CD4-positive, CD25-positive, alpha-beta regulatory T cell (primary cell): Measurements from ENCODE around the gene ACCS. TPM values are rescaled to one million over a fixed set of nuclear protein-coding genes. Genes with fewer than 3 reads are reported as not detected.

Experiments
- ATAC-seq, 2 donors: fragments of 150-1000 bp; cut with Tn5 transposase; one replicate each; pipeline ENCODE4 v1.10.0; 2021; ENCODE audit warnings: low read depth in 2 of 2, moderate number of reproducible peaks in 2 of 2, moderate library complexity in 1 of 2
- DNase-seq, 3 donors: peaks; one replicate each; pipeline versions ENCODE4 v3.0.0 to v3.0.0-alpha.2; 2012 to 2022; ENCODE audit warnings: mixed read lengths in 1 of 3
- H3K27ac ChIP-seq: one replicate; pipeline ENCODE4 v1.7.0; 2013; ENCODE audit warnings: mild to moderate bottlenecking, low read length; ENCODE audit not compliant: insufficient read depth, poor library complexity, severe bottlenecking
- H3K27me3 ChIP-seq: one replicate; pipeline ENCODE4 v1.7.0; 2013; ENCODE audit warnings: low read length; ENCODE audit not compliant: control insufficient read depth, insufficient read depth
- H3K36me3 ChIP-seq: one replicate; pipeline ENCODE4 v1.7.0; 2013; ENCODE audit warnings: mild to moderate bottlenecking, low read length, moderate library complexity; ENCODE audit not compliant: control insufficient read depth, insufficient read depth
- H3K4me1 ChIP-seq: 2 replicates; pipeline ENCODE4 v1.7.0; 2013; ENCODE audit warnings: mild to moderate bottlenecking, low read length; ENCODE audit not compliant: insufficient read depth, control insufficient read depth, poor library complexity, severe bottlenecking
- H3K4me3 ChIP-seq: one replicate; pipeline ENCODE4 v1.7.0; 2013; ENCODE audit warnings: low read depth, mild to moderate bottlenecking, low read length, moderate library complexity
- H3K9me3 ChIP-seq, 2 experiments: 1 replicate in 1 of 2; 2 replicates in 1 of 2; pipeline ENCODE4 v1.7.0; 2013; ENCODE audit warnings: low read length in 2 of 2, mild to moderate bottlenecking in 1 of 2, moderate library complexity in 1 of 2; ENCODE audit not compliant: control insufficient read depth in 2 of 2
- H3K27ac Mint-ChIP-seq, 3 donors: one replicate each; pipeline ENCODE4 v1.8.0; 2020 to 2022; ENCODE audit warnings: mild to moderate bottlenecking in 3 of 3, mixed read lengths in 3 of 3, moderate library complexity in 2 of 3
- H3K27me3 Mint-ChIP-seq: one replicate; pipeline ENCODE4 v1.8.0; 2022; ENCODE audit warnings: mild to moderate bottlenecking, mixed read lengths
- H3K36me3 Mint-ChIP-seq: one replicate; pipeline ENCODE4 v1.8.0; 2020; ENCODE audit warnings: mixed read lengths
- H3K4me1 Mint-ChIP-seq, 4 donors: one replicate each; pipeline ENCODE4 v1.8.0; 2020 to 2022; ENCODE audit warnings: mixed read lengths in 4 of 4, mild to moderate bottlenecking in 1 of 4
- H3K4me3 Mint-ChIP-seq, 4 donors: one replicate each; pipeline ENCODE4 v1.8.0; 2020 to 2022; ENCODE audit warnings: mild to moderate bottlenecking in 4 of 4, mixed read lengths in 4 of 4, moderate library complexity in 3 of 4
- H3K9me3 Mint-ChIP-seq, 7 donors: one replicate each; pipeline ENCODE4 v1.8.0; 2020 to 2022; ENCODE audit warnings: mixed read lengths in 7 of 7, mild to moderate bottlenecking in 3 of 7, moderate library complexity in 2 of 7
- polyA plus RNA-seq, 4 donors: library from polyadenylated mRNA; unstranded; fragments of 300-500 nt; fragmentation: Illumina TruSeq; gene quantifications; one replicate each; pipeline ENCODE4 v1.2.3, GENCODE V29; 2021
- total RNA-seq: library from RNA; stranded (reverse); gene quantifications from one replicate; pipeline ENCODE4 v1.2.3, GENCODE V29; 2022

The ACCS gene
- total and polyA plus RNA-seq, 5 donors from 2014 or later = 1.3 to 77.9 (median 1.8) TPM

GRCh38 chr11:44083906-44084305 lies 17.8 kb downstream of the ACCS start:
- no peak overlapping the region for H3K27ac ChIP-seq
- H3K27me3 ChIP-seq = no peaks in the 10 kb centered on the region
- Mint-ChIP-seq H3K9me3 (peaks cover 0 to 5% (median 0%) of the 10 kb centered on the region in 7 donors), H3K4me1 (peaks cover 0 to 3% (median under 1%) of the 10 kb centered on the region in 4 donors), H3K27ac (peak overlapping the region in 1 of 3 donors; percentile 39), H3K36me3 (peaks cover 46% of the 10 kb centered on the region), H3K4me3 (no peak overlapping the region), H3K27me3 (no peaks in the 10 kb centered on the region)
- DNase-seq (no peak), ATAC-seq (no peak)
- H3K36me3 ChIP-seq = peaks cover 17% of the 10 kb centered on the region
- H3K4me1 ChIP-seq = no peaks in the 10 kb centered on the region
- H3K9me3 ChIP-seq = no peaks in the 10 kb centered on the region
- H3K4me3 ChIP-seq = no peak overlapping the region

GRCh38 chr11:44085330-44085729 lies 19.3 kb downstream of the ACCS start:
- no peak overlapping the region for H3K27ac ChIP-seq
- DNase-seq = no peak

GRCh38 chr11:44088377-44088776 lies 22.3 kb downstream of the ACCS start:
- DNase-seq (no peak), ATAC-seq (no peak)
- Mint-ChIP-seq H3K9me3 (peaks cover 0 to 5% (median 0%) of the 10 kb centered on the region in 7 donors), H3K4me1 (peaks cover 0 to 10% (median under 1%) of the 10 kb centered on the region in 4 donors), H3K36me3 (peaks cover 18% of the 10 kb centered on the region), H3K27ac (no peak overlapping the region), H3K27me3 (peaks cover 9% of the 10 kb centered on the region), H3K4me3 (no peak overlapping the region)
- Histone ChIP-seq H3K9me3 (no peaks in the 10 kb centered on the region), H3K4me1 (no peaks in the 10 kb centered on the region), H3K27me3 (no peaks in the 10 kb centered on the region), H3K27ac (no peak overlapping the region), H3K4me3 (no peak overlapping the region), H3K36me3 (peaks cover 3% of the 10 kb centered on the region)

More at GRCh38 chr11:44085330-44085729, 19.3 kb downstream of the ACCS start:
- no peak for ATAC-seq
- Mint-ChIP-seq H3K4me3 (no peak overlapping the region), H3K9me3 (peaks cover 0 to 5% (median 0%) of the 10 kb centered on the region in 7 donors), H3K27ac (no peak overlapping the region), H3K36me3 (peaks cover 34% of the 10 kb centered on the region), H3K27me3 (no peaks in the 10 kb centered on the region), H3K4me1 (peaks cover 0 to 10% (median under 1%) of the 10 kb centered on the region in 4 donors)
- Histone ChIP-seq H3K4me3 (no peak overlapping the region), H3K27me3 (no peaks in the 10 kb centered on the region), H3K36me3 (peaks cover 17% of the 10 kb centered on the region), H3K9me3 (no peaks in the 10 kb centered on the region), H3K4me1 (no peaks in the 10 kb centered on the region)

GRCh38 chr11:44088871-44089270 lies 22.8 kb downstream of the ACCS start:
- Histone ChIP-seq H3K27ac (no peak overlapping the region), H3K36me3 (no peaks in the 10 kb centered on the region), H3K4me3 (no peak overlapping the region), H3K4me1 (no peaks in the 10 kb centered on the region), H3K9me3 (no peaks in the 10 kb centered on the region), H3K27me3 (no peaks in the 10 kb centered on the region)
- peaks cover 0 to 10% (median under 1%) of the 10 kb centered on the region in 4 donors for H3K4me1 Mint-ChIP-seq
- H3K27ac Mint-ChIP-seq = no peak overlapping the region
- ATAC-seq = no peak
- no peak for DNase-seq
- no peak overlapping the region for H3K4me3 Mint-ChIP-seq
- H3K36me3 Mint-ChIP-seq = peaks cover 17% of the 10 kb centered on the region
- peaks cover 0 to 5% (median 0%) of the 10 kb centered on the region in 7 donors for H3K9me3 Mint-ChIP-seq
- H3K27me3 Mint-ChIP-seq = peaks cover 12% of the 10 kb centered on the region

GRCh38 chr11:44090539-44090938 lies 24.5 kb downstream of the ACCS start:
- H3K4me3 Mint-ChIP-seq = no peak overlapping the region
- Histone ChIP-seq H3K27me3 (no peaks in the 10 kb centered on the region), H3K4me1 (peaks cover 12% of the 10 kb centered on the region), H3K9me3 (no peaks in the 10 kb centered on the region), H3K36me3 (no peaks in the 10 kb centered on the region), H3K27ac (no peak overlapping the region), H3K4me3 (no peak overlapping the region)
- peaks cover 8 to 26% (median 13%) of the 10 kb centered on the region in 4 donors for H3K4me1 Mint-ChIP-seq
- no peak overlapping the region for H3K27ac Mint-ChIP-seq
- H3K9me3 Mint-ChIP-seq = peaks cover 0 to 3% (median 0%) of the 10 kb centered on the region in 7 donors
- peaks cover 16% of the 10 kb centered on the region for H3K27me3 Mint-ChIP-seq
- peaks cover 9% of the 10 kb centered on the region for H3K36me3 Mint-ChIP-seq
- ATAC-seq (no peak), DNase-seq (no peak)

- ATAC-seq (peak; percentile 36 to 41), DNase-seq (peak; percentile 68 to 84 (median 74))
- Histone ChIP-seq H3K27ac (no peak overlapping the region), H3K4me1 (peaks cover 23% of the 10 kb centered on the region), H3K4me3 (no peak overlapping the region), H3K9me3 (no peaks in the 10 kb centered on the region), H3K27me3 (no peaks in the 10 kb centered on the region), H3K36me3 (no peaks in the 10 kb centered on the region)
- H3K9me3 Mint-ChIP-seq = no peaks in the 10 kb centered on the region
- H3K27ac Mint-ChIP-seq = peak overlapping the region in 1 of 3 donors; percentile 81
- H3K4me3 Mint-ChIP-seq = peak overlapping the region; percentile 79 to 90 (median 85)
- peaks cover 20 to 37% (median 28%) of the 10 kb centered on the region in 4 donors for H3K4me1 Mint-ChIP-seq
- peaks cover 16% of the 10 kb centered on the region for H3K27me3 Mint-ChIP-seq
- H3K36me3 Mint-ChIP-seq = peaks cover under 1% of the 10 kb centered on the region
Measured at GRCh38 chr11:44094260-44094868, 28.3 kb downstream of the ACCS start.

- peak within 1 kb of the TSS; percentile 67 to 92 (median 78) for H3K27ac Mint-ChIP-seq
- no peaks in the 10 kb centered on the region for H3K9me3 Mint-ChIP-seq
- H3K4me1 Mint-ChIP-seq = peaks cover 25 to 46% (median 34%) of the 10 kb centered on the region in 4 donors
- peaks cover 16% of the 10 kb centered on the region for H3K27me3 Mint-ChIP-seq
- Histone ChIP-seq H3K4me1 (peaks cover 23% of the 10 kb centered on the region), H3K9me3 (no peaks in the 10 kb centered on the region), H3K27ac (peak within 1 kb of the TSS; percentile 41), H3K27me3 (no peaks in the 10 kb centered on the region), H3K4me3 (peak within 1 kb of the TSS; percentile 65), H3K36me3 (no peaks in the 10 kb centered on the region)
- peaks cover 3% of the 10 kb centered on the region for H3K36me3 Mint-ChIP-seq
- ATAC-seq (peak; percentile 90 to 94), DNase-seq (peak; percentile 79 to 84 (median 84))
- H3K4me3 Mint-ChIP-seq = peak within 1 kb of the TSS; percentile 79 to 93 (median 90)
Measured at GRCh38 chr11:44095506-44096359, 29.7 kb downstream of the ACCS start, which contains the start of gene EXT2. EXT2 (plus strand) TSS chr11:44095678; CDS start chr11:44107713, 12,035 bp downstream.
